HEK293T (cell line): ENCODE measurements around the gene VTI1A.

Experiments
- ARNT ChIP-seq: fragments of 450-650 bp; IDR thresholded peaks from 2 replicates; pipeline ENCODE4 v1.6.1; 2017; ENCODE audit warnings: mild to moderate bottlenecking
- BHLHE40 ChIP-seq: fragments of 450-650 bp; IDR thresholded peaks from 2 replicates; pipeline ENCODE4 v1.6.1; 2016; ENCODE audit warnings: mild to moderate bottlenecking, moderate library complexity, borderline replicate concordance
- FOXA1 ChIP-seq: fragments of 450-650 bp; IDR thresholded peaks from 2 replicates; pipeline ENCODE4 v1.6.1; 2016; ENCODE audit warnings: mild to moderate bottlenecking
- FOXM1 ChIP-seq: fragments of 450-650 bp; IDR thresholded peaks from 2 replicates; pipeline ENCODE4 v1.6.1; 2017; ENCODE audit warnings: mild to moderate bottlenecking, borderline replicate concordance
- HDGF ChIP-seq: fragments of 450-650 bp; IDR thresholded peaks from 2 replicates; pipeline ENCODE4 v1.6.1; 2017; ENCODE audit warnings: antibody characterized with exemption, borderline replicate concordance
- SP1 ChIP-seq: fragments of 450-650 bp; IDR thresholded peaks from 2 replicates; pipeline ENCODE4 v1.6.1; 2017
- SUZ12 ChIP-seq: fragments of 450-650 bp; IDR thresholded peaks from 2 replicates; pipeline ENCODE4 v1.6.1; 2016; ENCODE audit warnings: mild to moderate bottlenecking
- TARDBP ChIP-seq: fragments of 450-650 bp; IDR thresholded peaks from 2 replicates; pipeline ENCODE4 v1.6.1; 2016

DNA sequence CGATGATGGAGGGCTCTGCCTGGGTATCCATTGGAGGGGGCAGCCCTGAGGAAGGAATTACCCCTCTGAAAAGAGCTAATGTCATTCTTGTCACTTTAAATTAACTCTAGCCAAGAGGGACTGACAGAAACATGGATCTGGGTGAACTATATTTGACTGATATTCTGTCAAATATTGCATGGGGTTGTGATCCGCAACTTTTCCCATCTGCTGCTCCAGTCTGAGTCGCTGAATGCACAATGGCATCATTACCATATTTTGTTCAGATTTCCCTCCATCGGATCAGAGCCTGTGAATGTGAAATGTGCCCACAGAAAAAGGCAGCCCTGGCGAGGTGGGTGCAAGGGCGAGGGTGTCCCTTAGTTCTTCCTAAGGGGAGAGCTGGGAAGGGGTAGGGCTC is 402.5 kb downstream of the VTI1A start:
- TF ChIP-seq TARDBP (no peak), HDGF (no peak), FOXA1 (no peak), BHLHE40 (no peak), SP1 (no peak), FOXM1 (no peak), ARNT (no peak), SUZ12 (no peak)
